ENCODE measurements around the gene STARD3.
A peak's percentile ranks its signal among the peaks of the same experiment; 100 is the strongest.

STARD3 gene

GRCh38 chr17:39634384-39634871 is 2.5 kb upstream of the STARD3 start:
- DNase-seq = peak in 5 of 58 donors; percentile 11 to 48 (median 18)

GRCh38 chr17:39635614-39636176 is 1.2 kb upstream of the STARD3 start:
- DNase-seq = no peak

GRCh38 chr17:39636587-39636926 is 387 bp upstream of the STARD3 start:
- no peak for DNase-seq

DNA sequence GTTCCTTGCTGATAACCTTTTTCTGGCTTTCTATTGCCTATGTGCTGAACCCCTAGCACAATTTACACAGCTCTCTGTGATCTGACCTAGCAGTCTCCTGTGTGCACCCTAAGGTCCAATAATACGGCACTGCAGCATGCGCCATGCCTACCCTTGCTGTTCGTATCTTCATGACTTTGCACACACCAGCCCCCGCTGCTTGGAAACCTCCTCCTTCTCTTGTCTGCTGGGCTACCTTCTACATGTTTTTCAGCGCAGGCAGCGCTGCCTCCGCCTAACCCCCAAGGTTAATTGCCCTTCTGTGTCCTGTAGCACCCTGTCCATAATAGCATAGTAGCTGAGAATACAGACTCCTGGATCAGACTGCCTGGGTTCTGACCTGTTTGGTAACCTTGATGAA is 1.4 kb downstream of the STARD3 start:
- no peak for DNase-seq

- DNase-seq = no peak
Observed at GRCh38 chr17:39639043-39639442, 2.1 kb downstream of the STARD3 start.

GRCh38 chr17:39639566-39640458 is 2.9 kb downstream of the STARD3 start:
- DNase-seq = no peak

GRCh38 chr17:39640591-39641031 is 3.7 kb downstream of the STARD3 start:
- DNase-seq = no peak

- no peak for DNase-seq
Observed at GRCh38 chr17:39641097-39641496, 4.2 kb downstream of the STARD3 start.

- no peak for DNase-seq
Observed at GRCh38 chr17:39641883-39642282, 4.9 kb downstream of the STARD3 start.

DNA sequence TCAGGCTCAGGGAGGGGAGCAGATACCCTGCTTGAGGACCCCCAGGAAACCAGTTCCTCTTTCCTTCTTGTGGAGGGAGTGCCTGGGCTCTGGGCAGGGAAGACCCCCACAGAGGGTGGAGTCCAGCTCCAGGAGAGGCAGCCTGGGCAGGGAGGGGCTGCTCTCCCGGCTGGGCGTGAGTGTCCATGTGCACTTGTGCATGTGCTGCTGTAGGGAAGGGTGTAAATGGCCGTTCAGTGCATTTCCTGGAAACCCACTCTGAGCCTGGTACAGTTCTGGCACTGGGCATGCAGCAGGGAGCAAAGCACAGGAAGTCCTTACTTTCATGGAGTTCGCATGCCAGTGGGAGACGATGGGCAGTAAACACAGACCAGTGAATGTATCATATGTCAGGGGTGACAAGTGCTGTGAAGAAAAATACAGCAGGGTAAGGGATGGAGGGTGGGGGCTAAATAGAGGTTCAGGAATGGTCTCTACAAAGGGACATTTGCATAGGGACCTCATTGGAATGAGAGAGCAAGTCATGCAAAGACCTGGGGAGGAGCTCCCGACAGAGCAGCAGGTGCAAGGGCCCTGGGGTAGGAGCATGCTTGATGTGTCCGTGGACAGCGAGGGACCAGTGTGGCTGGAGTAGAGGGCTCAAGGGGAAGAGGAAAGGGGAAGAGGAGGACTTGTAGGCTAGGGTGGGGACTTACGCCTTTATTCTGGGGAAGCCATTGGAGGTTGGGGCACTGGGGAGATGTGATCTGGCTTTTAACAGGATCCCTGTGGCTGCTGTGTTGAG is 5.5 kb downstream of the STARD3 start:
- no peak for DNase-seq

DNA sequence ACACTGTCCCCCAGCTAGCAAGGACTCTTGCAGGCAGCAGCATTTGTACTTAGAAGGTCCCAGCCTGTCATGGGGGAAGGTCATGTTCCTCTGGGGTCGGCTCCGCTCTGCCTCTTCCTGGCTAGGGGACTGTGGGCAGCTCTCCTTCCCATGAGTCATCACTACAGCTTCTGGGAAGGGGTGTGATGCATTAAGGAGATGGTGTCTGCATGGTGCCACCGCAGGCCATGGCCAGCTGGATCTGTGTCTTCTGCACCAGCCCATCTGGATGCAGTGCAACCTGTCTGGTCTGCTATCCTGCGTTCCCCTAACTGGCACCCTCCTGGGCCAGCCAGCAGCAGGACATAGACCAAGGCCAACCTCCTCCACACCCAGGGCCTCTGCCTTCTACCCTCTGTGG is 6.3 kb downstream of the STARD3 start:
- no peak for DNase-seq

DNA sequence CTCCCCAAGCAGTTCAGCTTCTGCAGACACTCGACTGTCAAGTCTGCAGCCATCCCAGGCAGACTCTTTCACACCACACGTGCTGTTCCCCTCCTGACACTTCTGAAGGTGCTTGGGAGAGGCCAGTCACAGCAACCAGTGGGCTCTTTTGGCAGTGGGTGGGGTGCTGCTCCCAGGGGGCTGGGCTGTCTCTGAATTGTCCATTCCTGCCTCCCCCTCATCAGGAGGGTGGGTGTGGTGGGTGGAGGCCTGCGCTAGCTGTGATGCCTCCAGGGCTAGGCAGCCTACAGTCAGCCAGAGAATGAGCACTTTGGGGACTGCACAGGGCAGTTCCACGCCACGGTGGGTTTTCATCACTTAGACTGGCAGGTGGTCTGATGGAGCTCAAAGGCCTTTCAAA is 10.3 kb downstream of the STARD3 start:
- DNase-seq = no peak

GRCh38 chr17:39648616-39649366 is 11.8 kb downstream of the STARD3 start:
- DNase-seq = peak in 3 of 58 donors; percentile 18 to 40 (median 39)

DNA sequence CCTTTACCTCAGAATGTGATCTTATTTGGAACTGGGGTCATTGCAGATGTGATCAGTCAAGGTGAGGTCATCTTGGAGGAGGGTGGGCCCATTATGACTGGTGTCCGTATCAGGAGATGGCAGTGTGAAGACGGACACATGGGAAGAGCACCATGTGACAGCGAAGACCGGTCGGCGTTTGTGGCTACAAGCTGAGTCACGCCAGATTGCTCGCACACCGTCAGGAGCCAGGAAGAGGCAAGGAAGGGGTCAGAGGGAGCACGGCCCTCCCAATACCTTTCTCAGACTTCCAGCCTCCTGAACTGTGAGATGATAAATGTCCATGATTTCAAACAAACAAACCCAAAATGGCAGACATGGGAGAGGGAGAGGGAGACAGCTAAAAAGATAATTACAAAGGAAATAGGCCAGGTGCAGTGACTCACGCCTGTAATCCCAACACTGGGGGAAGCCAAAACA is 13.2 kb downstream of the STARD3 start:
- no peak for DNase-seq

GRCh38 chr17:39651923-39652586 is 15.1 kb downstream of the STARD3 start:
- DNase-seq = no peak

DNA sequence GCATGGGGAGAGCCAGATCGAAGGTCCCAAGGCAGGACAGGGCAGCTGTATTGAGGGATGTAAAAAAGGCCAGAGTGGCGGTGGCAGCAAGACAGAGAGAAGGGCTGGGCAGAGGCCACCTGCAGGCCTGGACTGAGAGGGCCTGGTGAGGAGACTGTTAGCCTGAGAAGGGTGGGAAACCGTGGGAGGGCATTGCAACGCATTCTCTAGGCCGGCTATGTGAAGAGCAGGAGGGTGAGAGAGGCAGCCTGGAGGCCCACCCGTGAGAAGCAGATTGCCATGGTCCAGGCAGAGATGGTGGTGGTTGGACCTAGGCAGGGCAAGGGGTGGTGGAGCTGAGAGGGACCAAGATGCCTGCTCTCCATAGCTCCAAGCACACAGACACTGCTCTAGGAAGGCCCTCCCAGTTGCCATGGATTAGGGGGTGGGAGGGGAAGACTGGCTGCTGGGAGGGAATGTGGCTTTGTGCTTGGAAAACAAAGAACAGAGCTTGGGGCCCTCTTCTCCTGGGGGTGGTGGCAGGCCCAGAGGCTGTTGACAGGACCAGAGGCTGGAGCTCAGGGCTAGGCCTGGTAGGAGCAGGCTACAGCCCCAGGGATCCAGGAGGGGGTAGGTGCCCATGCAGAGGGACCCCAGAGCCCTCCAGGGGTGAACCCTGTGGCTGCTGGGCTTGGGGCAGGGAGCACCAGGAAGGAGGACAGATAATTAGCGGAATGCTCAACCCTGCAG is 15.8 kb downstream of the STARD3 start:
- DNase-seq = peak in 40 of 58 donors; percentile 21 to 82 (median 56)

- DNase-seq = no peak
Observed at GRCh38 chr17:39653316-39653661, 16.3 kb downstream of the STARD3 start.

- DNase-seq = peak in 41 of 58 donors; percentile 8 to 79 (median 39)
Observed at GRCh38 chr17:39653662-39654331, 16.9 kb downstream of the STARD3 start.

- no peak for DNase-seq
Observed at GRCh38 chr17:39655105-39655504, 18.2 kb downstream of the STARD3 start.
